H1 (cell line): ENCODE measurements around the gene SLC7A5. TPM values are rescaled to one million over a fixed set of nuclear protein-coding genes. Genes with fewer than 3 reads are reported as not detected.
A peak's percentile ranks its signal among the peaks of the same experiment; 100 is the strongest.

Experiments used
- CTCF ChIA-PET: fragments of 300-600 bp; sonication (Branson Sonifier 250); formaldehyde crosslinking; loops from one replicate; lab custom pipeline; 2021; ENCODE audit not compliant: partially characterized antibody; lab: Charles Lee
- POLR2A ChIA-PET: fragments of 300-600 bp; sonication (Branson Sonifier 250); formaldehyde crosslinking; loops from one replicate; lab custom pipeline; 2021; ENCODE audit warnings: inconsistent platforms; ENCODE audit not compliant: partially characterized antibody; lab: Charles Lee
- DNase-seq, 2 experiments: peaks; one replicate each; pipeline versions ENCODE4 v3.0.0 to v3.0.0-alpha.2; 2010 to 2022; ENCODE audit warnings: low spot score in 2 of 2, low read depth in 1 of 2, mixed read lengths in 1 of 2
- FAIRE-seq: peaks from 2 replicates; lab custom pipeline; 2011; peaks lifted over from hg19 to GRCh38; lab: Jason Lieb, UNC
- H2AFZ ChIP-seq: 2 replicates; pipeline ENCODE4 v1.8.1; 2012; ENCODE audit warnings: low read length, inconsistent platforms
- H2AK5ac ChIP-seq: 2 replicates; pipeline ENCODE4 v1.6.1; 2013; ENCODE audit warnings: low read depth, low read length
- H2BK120ac ChIP-seq: replicated peaks from 2 replicates; pipeline ENCODE3; 2013; ENCODE audit warnings: low read depth, low read length, inconsistent platforms
- H2BK12ac ChIP-seq: 2 replicates; pipeline ENCODE4 v1.6.1; 2013; ENCODE audit warnings: low read depth, low read length
- H2BK15ac ChIP-seq: 2 replicates; pipeline ENCODE4 v1.6.1; 2013; ENCODE audit warnings: low read length
- H2BK20ac ChIP-seq: 2 replicates; pipeline ENCODE4 v1.6.1; 2013; ENCODE audit warnings: low read length
- H2BK5ac ChIP-seq: 2 replicates; pipeline ENCODE4 v1.6.1; 2013; ENCODE audit warnings: low read depth, low read length
- H3K14ac ChIP-seq: 2 replicates; pipeline ENCODE4 v1.6.1; 2013; ENCODE audit warnings: inconsistent platforms; ENCODE audit not compliant: insufficient read length
- H3K18ac ChIP-seq: 2 replicates; pipeline ENCODE4 v1.6.1; 2013; ENCODE audit warnings: low read length; ENCODE audit errors: extremely low read depth
- H3K23ac ChIP-seq: 2 replicates; pipeline ENCODE4 v1.6.1; 2013; ENCODE audit warnings: inconsistent platforms; ENCODE audit not compliant: insufficient read length
- H3K23me2 ChIP-seq: 2 replicates; pipeline ENCODE4 v1.6.1; 2013; ENCODE audit warnings: low read depth, low read length
- H3K27ac ChIP-seq: 2 replicates; pipeline ENCODE4 v1.6.1; 2011; ENCODE audit warnings: low read depth, low read length, inconsistent platforms
- H3K27me3 ChIP-seq, 4 experiments: replicated peaks in 1 of 4; 1 replicate in 1 of 4; 2 replicates in 3 of 4; pipeline versions ENCODE4 v1.6.1 to v1.8.1; 2011 to 2013; ENCODE audit warnings: low read length in 3 of 4, mild to moderate bottlenecking in 3 of 4, inconsistent platforms in 2 of 4, mixed read lengths in 2 of 4, moderate library complexity in 1 of 4; ENCODE audit not compliant: control insufficient read depth in 3 of 4, insufficient read depth in 3 of 4; ENCODE audit errors: extremely low read depth in 1 of 4
- H3K36me3 ChIP-seq, 4 experiments: 2 replicates each; pipeline versions ENCODE4 v1.6.1 to v1.8.1; 2011 to 2013; ENCODE audit warnings: mild to moderate bottlenecking in 4 of 4, low read length in 3 of 4, moderate library complexity in 2 of 4, control low read depth in 1 of 4, inconsistent platforms in 1 of 4; ENCODE audit not compliant: insufficient read depth in 4 of 4, control insufficient read depth in 2 of 4
- H3K4ac ChIP-seq: replicated peaks from 2 replicates; pipeline ENCODE3; 2013; ENCODE audit warnings: low read length, low read depth, mixed read lengths, inconsistent platforms; ENCODE audit not compliant: insufficient read length
- H3K4me1 ChIP-seq, 4 experiments: replicated peaks in 1 of 4; 1 replicate in 1 of 4; 2 replicates in 3 of 4; pipeline versions ENCODE4 v1.6.1 to v1.8.1; 2011 to 2013; ENCODE audit warnings: low read length in 3 of 4, inconsistent platforms in 2 of 4, mixed read lengths in 1 of 4; ENCODE audit not compliant: insufficient read depth in 4 of 4, control insufficient read depth in 3 of 4
- H3K4me2 ChIP-seq, 2 experiments: 2 replicates each; pipeline versions ENCODE4 v1.6.1 to v1.8.1; 2011 to 2013; ENCODE audit warnings: low read depth in 2 of 2, low read length in 2 of 2, control low read depth in 1 of 2, inconsistent platforms in 1 of 2, mild to moderate bottlenecking in 1 of 2; ENCODE audit not compliant: insufficient read depth in 1 of 2
- H3K4me3 ChIP-seq, 4 experiments: fragments of 200-600, 300-600 bp in 1 of 4; sonication (generic), shearing (Covaris generic), sonication (Bioruptor Twin) in 1 of 4; 2 replicates each; pipeline versions ENCODE4 v1.5.1 to v1.8.1; 2011 to 2016; ENCODE audit warnings: low read length in 4 of 4, low read depth in 3 of 4, control low read depth in 2 of 4, inconsistent platforms in 2 of 4, mild to moderate bottlenecking in 2 of 4, mixed read lengths in 1 of 4, moderate library complexity in 1 of 4; ENCODE audit not compliant: insufficient read depth in 2 of 4; ENCODE audit errors: extremely low read depth in 1 of 4
- H3K56ac ChIP-seq: replicated peaks from 2 replicates; pipeline ENCODE3; 2013; ENCODE audit warnings: low read depth, mild to moderate bottlenecking, mixed read lengths, low read length, inconsistent platforms; ENCODE audit not compliant: insufficient read length
- H3K79me1 ChIP-seq: 2 replicates; pipeline ENCODE4 v1.6.1; 2013; ENCODE audit warnings: low read depth, low read length, control low read depth
- H3K79me2 ChIP-seq, 2 experiments: 2 replicates each; pipeline versions ENCODE4 v1.6.1 to v1.8.1; 2012 to 2013; ENCODE audit warnings: low read length in 2 of 2, mild to moderate bottlenecking in 2 of 2, inconsistent platforms in 1 of 2; ENCODE audit not compliant: insufficient read depth in 2 of 2, control insufficient read depth in 1 of 2
- H3K9ac ChIP-seq, 4 experiments: replicated peaks in 1 of 4; 1 replicate in 1 of 4; 2 replicates in 3 of 4; pipeline versions ENCODE4 v1.6.1 to v1.8.1; 2011 to 2013; ENCODE audit warnings: low read depth in 3 of 4, low read length in 3 of 4, control low read depth in 2 of 4, mild to moderate bottlenecking in 2 of 4, moderate library complexity in 2 of 4, inconsistent platforms in 1 of 4; ENCODE audit errors: extremely low read depth in 1 of 4
- H3K9me3 ChIP-seq, 2 experiments: 2 replicates each; pipeline versions ENCODE4 v1.6.1 to v1.8.1; 2012 to 2013; ENCODE audit warnings: mild to moderate bottlenecking in 2 of 2, moderate library complexity in 2 of 2, control low read depth in 1 of 2, inconsistent platforms in 1 of 2, low read depth in 1 of 2, low read length in 1 of 2, mixed read lengths in 1 of 2; ENCODE audit not compliant: insufficient read depth in 2 of 2
- H4K20me1 ChIP-seq, 2 experiments: replicated peaks in 1 of 2; 2 replicates each; pipeline versions ENCODE3 to v1.8.1; 2011 to 2013; ENCODE audit warnings: inconsistent platforms in 2 of 2, low read length in 2 of 2, mild to moderate bottlenecking in 1 of 2; ENCODE audit not compliant: insufficient read depth in 2 of 2, control insufficient read depth in 1 of 2
- H4K5ac ChIP-seq: 2 replicates; pipeline ENCODE4 v1.6.1; 2013; ENCODE audit warnings: low read length, low read depth, mixed read lengths, inconsistent platforms; ENCODE audit not compliant: insufficient read length
- H4K8ac ChIP-seq: 2 replicates; pipeline ENCODE4 v1.8.0; 2013; ENCODE audit warnings: mild to moderate bottlenecking, moderate library complexity, low read length, inconsistent platforms; ENCODE audit not compliant: insufficient read depth; ENCODE audit errors: extremely low read depth
- H4K91ac ChIP-seq: replicated peaks from 2 replicates; pipeline ENCODE3; 2013; ENCODE audit warnings: low read length, mixed read lengths, inconsistent platforms; ENCODE audit not compliant: insufficient read length
- ATF2 ChIP-seq: IDR thresholded peaks from 2 replicates; pipeline ENCODE4 v1.6.1; 2012; ENCODE audit warnings: low read length, inconsistent platforms
- RNF2 ChIP-seq: fragments of 200-900, 300-1000 bp; sonication (generic); IDR thresholded peaks from 2 replicates; pipeline ENCODE4 v1.7.1; 2016; ENCODE audit warnings: borderline replicate concordance, low read depth, mild to moderate bottlenecking, antibody characterized with exemption, low read length; ENCODE audit not compliant: poor library complexity, severe bottlenecking; ENCODE audit errors: missing control alignments
- SP1 ChIP-seq: IDR thresholded peaks from 2 replicates; pipeline ENCODE4 v1.6.1; 2011; ENCODE audit warnings: low read depth, low read length
- TAF7 ChIP-seq: optimal IDR thresholded peaks from 2 replicates; pipeline ENCODE3; 2011; ENCODE audit warnings: low read depth, mild to moderate bottlenecking, inconsistent platforms, low read length, moderate library complexity, borderline replicate concordance
- WGBS, 2 experiments: shearing (Covaris generic) in 1 of 2; methylation state at CpG; one replicate each; pipeline versions ENCODE4 v1.1.6 to v1.1.7; 2013 to 2015; ENCODE audit warnings: low lambda C conversion rate in 2 of 2, mixed read lengths in 2 of 2, inconsistent platforms in 1 of 2, low coverage in 1 of 2, missing lambda C conversion rate in 1 of 2; ENCODE audit not compliant: insufficient replicate concordance in 2 of 2, insufficient coverage in 1 of 2, insufficient read length in 1 of 2; ENCODE audit errors: extremely low coverage in 1 of 2, missing lambda C conversion rate in 1 of 2; 5-methylcytosine and 5-hydroxymethylcytosine counted together
- polyA plus RNA-seq, 7 experiments: library from polyadenylated mRNA; depleted of rRNA in 3 of 7; stranded (reverse) in 5 of 7; unstranded in 2 of 7; fragments of >200 nt in 5 of 7; fragments of 200-250 nt in 2 of 7; gene quantifications; 1 replicate in 5 of 7; 2 replicates in 1 of 7; 4 replicates in 1 of 7; pipeline versions ENCODE4 v1.2.1 to v1.2.3, GENCODE V29; 2011 to 2013; ENCODE audit warnings: missing spikeins in 2 of 7, mixed read lengths in 2 of 7
- total RNA-seq: library from RNA; stranded (reverse); fragmentation: NEBNext Ultra II Directional; extraction: Animal tissue kit (Norgen Biotek cat#: 25700); gene quantifications from 2 replicates; pipeline ENCODE4 v1.2.1, GENCODE V29; 2021

SLC7A5 gene
- total and polyA plus RNA-seq, 2 of the 8 experiments (the other 6 are each of a cell fraction or from before 2014, with no cell fraction given): 68.2 to 341 TPM

- no peak overlapping the region for H3K9ac ChIP-seq
- H2BK15ac ChIP-seq: no peak overlapping the region
- H3K23ac ChIP-seq: no peak overlapping the region
- no peak for TF ChIP-seq RNF2
- no peak for TF ChIP-seq TAF7
- no peak for TF ChIP-seq ATF2
- TF ChIP-seq SP1: no peak
- H2BK12ac ChIP-seq: peak overlapping the region; percentile 68; the same call in 1 of the 2 replicates
- no peak overlapping the region for H2BK120ac ChIP-seq
- H3K4ac ChIP-seq: peak overlapping the region; percentile 75
- no peak overlapping the region for H3K4me3 ChIP-seq
- H4K20me1 ChIP-seq: peaks cover 18 to 24% of the 10 kb centered on the region in 2 experiments
- H3K79me1 ChIP-seq: peaks cover 10% of the 10 kb centered on the region
- no peak overlapping the region for H4K91ac ChIP-seq
- ChIA-PET POLR2A (interaction anchor here (1.1 to 27.1 kb wide), 5 partner anchors 9 to 63 kb away, joined by 3 to 507 read pairs (median 4); partner anchors contain the start of gene SLC7A5), CTCF (interaction anchor here (0.7 to 9.1 kb wide), 14 partner anchors 11 to 75 kb away, joined by 3 to 120 read pairs (median 6); partner anchors contain the start of gene SLC7A5)
- H2AFZ ChIP-seq: no peak overlapping the region
- WGBS, 2 experiments: 94% methylated on average over 13 of the region's 13 CpGs; no CpG with 5 or more reads in 1 of the 2 experiments
- no peaks in the 10 kb centered on the region for H3K9me3 ChIP-seq
- H3K23me2 ChIP-seq: no peaks in the 10 kb centered on the region
- no peak overlapping the region for H2BK20ac ChIP-seq
- DNase-seq: no peak
- peak overlapping the region; percentile 69; the same call in 1 of the 2 replicates for H2AK5ac ChIP-seq
- no peak overlapping the region for H3K14ac ChIP-seq
- H3K18ac ChIP-seq: no peak overlapping the region; the same call in 1 of the 2 replicates
- no peak overlapping the region for H3K56ac ChIP-seq
- H3K79me2 ChIP-seq: peaks cover 0 to 76% of the 10 kb centered on the region in 2 experiments; a peak in 3 of 4 replicates
- no peaks in the 10 kb centered on the region for H3K27me3 ChIP-seq
- no peak overlapping the region for H4K5ac ChIP-seq
- peaks cover 0 to 10% (median 1%) of the 10 kb centered on the region in 4 experiments; a peak in 3 of 7 replicates for H3K4me1 ChIP-seq
- no peak overlapping the region for H4K8ac ChIP-seq
- H3K36me3 ChIP-seq: peaks cover 6 to 27% (median 13%) of the 10 kb centered on the region in 4 experiments; a peak in 7 of 8 replicates
- FAIRE-seq: no peak
- peak overlapping the region; percentile 9; the same call in 1 of the 2 replicates for H3K27ac ChIP-seq
- H2BK5ac ChIP-seq: peak overlapping the region; percentile 24
- H3K4me2 ChIP-seq: no peak overlapping the region
Measured at GRCh38 chr16:87844809-87845208, 24.5 kb downstream of the SLC7A5 start.
